HG03060 (cell line): ENCODE results near the gene METTL23.
"Not testable (repeated sequence)": the region's sequence is repeated elsewhere in the genome, so short reads cannot be mapped to it uniquely, and the experiment has no call there.

Source experiments
- ATAC-seq: cut with Tn5 transposase; IDR thresholded peaks from one replicate; pipeline ENCODE4 v1.9.1; 2021; ENCODE audit warnings: low read depth, moderate number of reproducible peaks; ENCODE audit not compliant: unreplicated experiment

METTL23 gene

GRCh38 chr17:76710863-76711611 is 15.6 kb upstream of the METTL23 start, which contains the start of gene MXRA7:
Gene MXRA7, minus strand, starts transcription at chr17:76710965. Its CDS starts 19 bp downstream, at chr17:76710946.
- no peak for ATAC-seq

- not testable (repeated sequence) for ATAC-seq
These were observed 14.3 kb upstream of the METTL23 start for GRCh38 chr17:76712321-76712720.

- no peak for ATAC-seq
These were observed 12.9 kb upstream of the METTL23 start for GRCh38 chr17:76713765-76714164.

- ATAC-seq, result no peak
These were observed 12.3 kb upstream of the METTL23 start for GRCh38 chr17:76714336-76714735.

GRCh38 chr17:76714822-76715495 is 11.7 kb upstream of the METTL23 start:
- no peak for ATAC-seq

- no peak for ATAC-seq
These were observed 11.2 kb upstream of the METTL23 start for GRCh38 chr17:76715496-76715830.

- ATAC-seq, result no peak
These were observed 10.3 kb upstream of the METTL23 start for GRCh38 chr17:76716146-76716838.

GRCh38 chr17:76716839-76717215 is 9.8 kb upstream of the METTL23 start:
- no peak for ATAC-seq

GRCh38 chr17:76718516-76718915 is 8.1 kb upstream of the METTL23 start:
- no peak for ATAC-seq

- ATAC-seq, result no peak
These were observed 6.4 kb upstream of the METTL23 start for GRCh38 chr17:76720211-76720610.

- ATAC-seq, result no peak
These were observed 5.7 kb upstream of the METTL23 start for GRCh38 chr17:76720941-76721340.

GRCh38 chr17:76721463-76721862 is 5.2 kb upstream of the METTL23 start:
- no peak for ATAC-seq

GRCh38 chr17:76722279-76722678 is 4.4 kb upstream of the METTL23 start:
- ATAC-seq, result no peak

GRCh38 chr17:76722977-76723376 is 3.7 kb upstream of the METTL23 start:
- not testable (repeated sequence) for ATAC-seq

GRCh38 chr17:76723812-76724211 is 2.8 kb upstream of the METTL23 start:
- ATAC-seq, result no peak

GRCh38 chr17:76725580-76726230 is 934 bp upstream of the METTL23 start:
- no peak for ATAC-seq

- peak; percentile 44 for ATAC-seq
These were observed 336 bp upstream of the METTL23 start, which contains the start of gene JMJD6 for GRCh38 chr17:76726231-76726775. Gene JMJD6, minus strand, starts transcription at chr17:76726606. Its CDS starts 131 bp downstream, at chr17:76726475.

- no peak for ATAC-seq
These were observed 1.3 kb downstream of the METTL23 start for GRCh38 chr17:76727745-76728456.

GRCh38 chr17:76731800-76732733 is 5.4 kb downstream of the METTL23 start:
- not testable (repeated sequence) for ATAC-seq
